GM20000 (cell line): ENCODE data around the gene SLC24A4.

Source experiments
- DNase-seq: peaks from one replicate; pipeline ENCODE4 v3.0.0; 2012; ENCODE audit warnings: low spot score
- TF ChIP-seq, protein P1 (sequence below): IDR thresholded peaks from 2 replicates; pipeline ENCODE4 v1.5.1; 2012; ENCODE audit warnings: mild to moderate bottlenecking, control low read depth; ENCODE audit errors: extremely low read depth, missing control alignments

Gene SLC24A4

DNA sequence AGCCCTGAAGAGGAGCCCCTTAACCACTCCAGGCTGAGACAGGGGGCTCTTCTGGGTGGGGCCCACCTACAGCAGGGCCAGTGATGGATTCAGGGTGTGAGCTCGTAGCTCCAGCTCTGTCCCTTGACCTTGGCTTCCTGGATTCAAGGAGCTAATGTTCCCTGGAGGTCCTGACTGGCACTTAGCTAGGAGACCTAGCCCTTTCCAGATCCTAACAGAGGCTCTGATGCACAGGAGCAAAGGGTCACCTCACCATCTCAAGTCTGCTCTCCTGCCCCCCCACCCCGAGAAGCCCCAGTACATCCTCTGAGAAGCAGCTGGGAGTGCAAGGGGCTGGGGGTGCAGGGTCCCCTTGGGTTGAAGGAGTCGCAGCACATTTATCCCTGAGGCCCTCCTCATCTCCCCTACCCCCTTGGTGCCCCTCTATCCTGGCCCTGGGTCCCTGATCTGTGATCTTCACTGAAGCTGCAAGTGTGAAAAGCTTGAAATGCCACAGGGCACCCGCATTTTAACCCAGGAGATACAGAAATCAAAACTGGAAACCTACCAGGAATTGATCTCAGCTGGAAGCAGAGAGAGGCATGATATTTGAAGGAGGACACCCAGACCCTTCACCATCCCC is 193.5 kb downstream of the SLC24A4 start:
- DNase-seq = no peak
- TF ChIP-seq, protein P1, sequence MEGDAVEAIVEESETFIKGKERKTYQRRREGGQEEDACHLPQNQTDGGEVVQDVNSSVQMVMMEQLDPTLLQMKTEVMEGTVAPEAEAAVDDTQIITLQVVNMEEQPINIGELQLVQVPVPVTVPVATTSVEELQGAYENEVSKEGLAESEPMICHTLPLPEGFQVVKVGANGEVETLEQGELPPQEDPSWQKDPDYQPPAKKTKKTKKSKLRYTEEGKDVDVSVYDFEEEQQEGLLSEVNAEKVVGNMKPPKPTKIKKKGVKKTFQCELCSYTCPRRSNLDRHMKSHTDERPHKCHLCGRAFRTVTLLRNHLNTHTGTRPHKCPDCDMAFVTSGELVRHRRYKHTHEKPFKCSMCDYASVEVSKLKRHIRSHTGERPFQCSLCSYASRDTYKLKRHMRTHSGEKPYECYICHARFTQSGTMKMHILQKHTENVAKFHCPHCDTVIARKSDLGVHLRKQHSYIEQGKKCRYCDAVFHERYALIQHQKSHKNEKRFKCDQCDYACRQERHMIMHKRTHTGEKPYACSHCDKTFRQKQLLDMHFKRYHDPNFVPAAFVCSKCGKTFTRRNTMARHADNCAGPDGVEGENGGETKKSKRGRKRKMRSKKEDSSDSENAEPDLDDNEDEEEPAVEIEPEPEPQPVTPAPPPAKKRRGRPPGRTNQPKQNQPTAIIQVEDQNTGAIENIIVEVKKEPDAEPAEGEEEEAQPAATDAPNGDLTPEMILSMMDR = no peak

DNA sequence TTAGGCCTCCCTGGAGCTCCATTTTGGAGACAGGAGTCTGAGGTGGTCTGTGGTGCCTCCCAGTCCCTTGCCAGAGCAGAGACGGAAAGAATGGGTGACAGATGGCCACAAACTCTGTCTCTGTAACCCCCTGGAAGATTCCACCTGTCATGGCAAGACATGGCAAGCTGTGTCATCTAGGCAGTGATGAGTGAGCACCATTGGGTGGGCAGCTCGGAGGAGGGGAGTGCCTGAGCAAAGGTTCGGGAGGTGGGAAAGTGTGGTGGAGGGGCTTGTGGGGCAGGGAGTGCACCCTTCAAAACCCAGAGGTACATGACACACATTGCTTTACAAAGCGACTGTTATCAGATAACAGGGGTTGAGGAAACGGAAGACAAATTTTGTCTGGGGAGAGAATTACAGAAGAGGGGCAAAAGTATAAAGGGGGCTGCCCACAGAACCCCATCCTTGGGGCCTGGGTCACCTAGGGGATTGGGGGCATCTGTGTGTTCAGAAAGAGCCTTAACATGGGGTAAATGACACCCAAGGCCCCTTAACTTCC is 194.1 kb downstream of the SLC24A4 start:
- TF ChIP-seq, protein P1 = no peak
- no peak for DNase-seq

DNA sequence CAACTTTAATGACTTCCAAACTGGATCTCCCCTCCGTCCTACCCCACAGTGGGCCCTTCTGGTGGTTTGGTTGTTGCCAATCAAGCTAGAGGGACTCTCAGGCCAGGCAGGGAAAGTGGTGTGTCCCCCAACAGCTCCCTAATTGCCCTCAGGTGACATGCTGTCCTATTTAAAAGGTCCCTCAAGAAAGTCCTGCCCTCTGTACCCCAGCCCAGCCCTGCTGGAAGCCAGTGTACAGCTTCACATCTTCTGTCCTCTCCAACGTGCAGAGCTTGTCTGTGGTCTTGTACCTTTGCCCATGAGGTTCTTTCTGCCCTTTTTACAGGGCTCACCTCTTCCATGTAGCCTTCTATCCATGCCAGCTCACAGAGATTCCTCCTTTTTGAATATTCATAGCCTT is 194.8 kb downstream of the SLC24A4 start:
- no peak for DNase-seq
- TF ChIP-seq, protein P1 = no peak

DNA sequence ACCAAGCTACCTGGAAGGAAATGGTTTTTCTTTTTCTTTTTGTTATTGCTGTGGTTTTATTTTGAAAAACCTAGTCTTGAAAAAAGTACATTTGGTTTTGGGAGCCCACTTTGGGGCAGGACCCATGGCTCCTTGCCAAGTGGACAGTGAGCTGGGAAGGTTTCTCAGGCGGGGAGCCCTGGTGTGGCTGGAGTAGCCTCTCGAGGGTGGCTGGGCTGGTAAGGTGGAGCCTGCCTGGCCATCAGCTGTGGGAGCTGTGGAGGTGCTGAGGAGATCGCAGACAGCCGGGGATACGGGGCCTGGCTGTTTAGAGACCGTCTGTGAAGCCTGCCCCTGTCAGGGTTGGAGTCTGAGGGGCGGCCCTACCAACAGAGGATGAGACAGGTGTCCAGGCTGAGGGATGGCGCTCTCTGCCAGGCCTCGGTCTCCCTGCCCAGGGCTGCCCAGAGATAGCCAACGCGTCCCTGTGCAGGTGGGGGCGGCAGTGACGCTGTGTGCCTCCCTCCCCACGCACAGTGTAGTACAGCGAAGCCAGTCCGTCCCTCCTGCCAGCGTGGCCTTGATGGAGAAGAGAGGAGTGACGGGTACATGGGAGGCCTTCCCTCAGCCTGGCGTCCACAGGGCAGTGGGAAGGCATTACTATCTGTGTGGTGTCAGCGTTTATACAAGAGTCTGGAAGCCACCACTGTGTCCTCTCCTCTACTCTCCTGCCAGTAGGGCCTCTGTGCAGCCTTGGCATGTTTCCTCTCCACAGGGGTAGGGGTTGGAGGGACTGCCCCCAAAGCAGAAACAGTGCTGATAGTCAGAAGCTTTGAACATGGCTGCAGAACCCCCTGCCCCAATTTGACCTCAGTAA is 196.5 kb downstream of the SLC24A4 start:
- DNase-seq = no peak
- TF ChIP-seq, protein P1 = no peak

DNA sequence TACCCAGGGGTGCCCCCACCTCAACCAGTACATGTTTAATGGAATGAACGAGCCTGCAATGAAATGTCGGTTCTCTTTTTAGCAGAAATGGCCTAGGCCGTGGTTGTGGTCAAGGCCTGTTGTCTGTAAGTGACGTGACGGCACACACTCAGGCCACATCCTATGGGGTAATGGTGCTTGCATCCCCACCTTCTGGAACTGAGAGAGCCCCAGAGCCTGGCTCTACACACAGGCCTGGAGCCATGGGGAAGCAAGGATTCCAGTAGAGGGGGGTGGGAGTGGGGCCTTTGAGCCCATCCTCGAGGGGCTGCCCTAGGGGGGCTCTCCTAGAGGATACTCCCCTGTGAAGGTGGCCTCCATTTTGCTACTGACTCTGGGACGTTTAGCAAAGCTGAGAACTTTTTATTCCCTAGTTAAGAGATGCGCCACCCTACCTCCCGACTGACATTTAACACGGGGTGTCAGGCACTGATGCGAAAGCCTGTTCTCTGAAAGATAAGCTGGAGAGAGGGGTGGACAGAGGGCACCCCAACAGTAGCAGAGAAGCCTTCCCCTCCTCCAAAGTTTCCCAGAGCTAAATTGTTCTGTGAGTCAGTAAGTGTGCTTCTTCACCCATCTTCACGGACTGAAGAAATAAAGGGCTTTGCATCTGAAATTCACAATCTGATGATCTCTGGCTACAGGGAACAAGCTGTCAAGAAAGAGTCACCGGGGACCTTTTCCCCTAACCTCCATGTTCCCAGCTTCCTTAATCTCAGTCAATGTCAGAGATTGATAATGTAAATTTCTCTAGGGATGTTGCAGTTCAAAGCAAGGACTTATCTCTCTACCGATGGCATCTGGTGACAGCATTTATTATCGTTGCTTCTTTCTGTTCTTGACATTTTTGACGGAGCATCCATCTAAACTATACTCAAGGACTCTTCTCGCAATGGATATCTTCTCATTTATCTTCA is 197.4 kb downstream of the SLC24A4 start:
- DNase-seq = no peak
- TF ChIP-seq, protein P1 = no peak

DNA sequence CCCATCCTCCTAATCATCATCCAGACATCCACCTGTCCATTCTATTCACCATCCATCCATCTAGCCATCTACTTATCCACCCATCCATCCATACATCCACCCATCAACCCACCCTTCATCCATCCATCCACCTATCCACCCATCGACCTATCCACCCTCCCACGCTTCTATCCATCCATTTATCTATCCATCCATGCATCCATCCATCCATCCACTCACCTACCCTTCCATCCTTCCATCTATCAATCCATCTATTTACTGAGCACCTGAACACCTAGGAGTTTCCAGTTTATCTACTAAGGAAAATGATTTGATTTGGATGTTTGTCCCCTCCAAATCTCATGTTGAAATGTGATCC is 198.1 kb downstream of the SLC24A4 start:
- TF ChIP-seq, protein P1 = no peak
- no peak for DNase-seq
